SK-MEL-5 (cell line): ENCODE data around the gene MRPL55. TPM values are rescaled to one million over a fixed set of nuclear protein-coding genes. Genes with fewer than 3 reads are reported as not detected.

Experiments used
- DNase-seq: peaks from one replicate; pipeline ENCODE4 v3.0.0-alpha.2; 2016; ENCODE audit warnings: low read depth, low spot score
- in situ Hi-C: cut with HindIII; loops from 2 replicates; pipeline ENCODE4 v1.10.0; 2016; ENCODE audit warnings: low sequenced_read_pairs, high pct_unique_total_duplicates, low pct_unique_long_range_greater_than_20kb
- total RNA-seq: library from RNA; depleted of rRNA; stranded (reverse); fragments of >200 nt; shearing (Covaris generic); gene quantifications from 2 replicates; pipeline ENCODE4 v1.2.3, GENCODE V29; 2014

The MRPL55 gene
- total RNA-seq, 1 experiment from 2014 or later: 59.6 TPM

GRCh38 chr1:228082918-228083870 is 25.9 kb downstream of the MRPL55 start:
- in situ Hi-C loops: no loop called here

GRCh38 chr1:228082214-228082917 is 26.7 kb downstream of the MRPL55 start, which contains the start of gene ARF1:
ARF1 (plus strand) TSS chr1:228082708; CDS start chr1:228097115, 14,407 bp downstream.
- in situ Hi-C loops: no loop called here
- DNase-seq: peak; percentile 89

More at GRCh38 chr1:228082918-228083870, 25.9 kb downstream of the MRPL55 start:
- no peak for DNase-seq

GRCh38 chr1:228081578-228082213 is 27.4 kb downstream of the MRPL55 start:
- DNase-seq: no peak
- in situ Hi-C loops: no loop called here

- DNase-seq: no peak
- in situ Hi-C loops: no loop called here
Observed at GRCh38 chr1:228081144-228081543, 28.0 kb downstream of the MRPL55 start.

- in situ Hi-C loops: no loop called here
- DNase-seq: no peak
Observed at GRCh38 chr1:228079601-228080263, 29.4 kb downstream of the MRPL55 start.

GRCh38 chr1:228079013-228079412 is 30.1 kb downstream of the MRPL55 start:
- no peak for DNase-seq
- in situ Hi-C loops: no loop called here

GRCh38 chr1:228077565-228078330 is 31.4 kb downstream of the MRPL55 start:
- in situ Hi-C loops: no loop called here
- DNase-seq: no peak

- in situ Hi-C loops: no loop called here
- no peak for DNase-seq
Observed at GRCh38 chr1:228076796-228077430, 32.2 kb downstream of the MRPL55 start.

GRCh38 chr1:228075801-228076271 is 33.3 kb downstream of the MRPL55 start:
- no peak for DNase-seq
- in situ Hi-C loops: no loop called here

- in situ Hi-C loops: no loop called here
- DNase-seq: peak; percentile 50
Observed at GRCh38 chr1:228074954-228075730, 34.0 kb downstream of the MRPL55 start.

GRCh38 chr1:228073857-228074545 is 35.1 kb downstream of the MRPL55 start:
- peak; percentile 38 for DNase-seq
- in situ Hi-C loops: no loop called here

GRCh38 chr1:228073061-228073856 is 35.8 kb downstream of the MRPL55 start:
- in situ Hi-C loops: no loop called here
- DNase-seq: no peak

GRCh38 chr1:228072658-228073043 is 36.4 kb downstream of the MRPL55 start:
- no peak for DNase-seq
- in situ Hi-C loops: no loop called here

GRCh38 chr1:228071839-228072657 is 37.1 kb downstream of the MRPL55 start:
- no peak for DNase-seq
- in situ Hi-C loops: no loop called here
